HEK293 (cell line): ENCODE data around the gene DPY19L3.

Experiments used
- BCL11B ChIP-seq: fragments of 450-650 bp; formaldehyde crosslinking; IDR thresholded peaks from 2 replicates; pipeline ENCODE4 v1.5.1; 2016; ENCODE audit warnings: low read depth, missing biosample characterization, missing genetic modification characterization
- GLIS2 ChIP-seq: fragments of 450-650 bp; formaldehyde crosslinking; IDR thresholded peaks from 2 replicates; pipeline ENCODE4 v1.5.1; 2016; ENCODE audit warnings: missing biosample characterization, missing genetic modification characterization
- HIC1 ChIP-seq: fragments of 450-650 bp; formaldehyde crosslinking; IDR thresholded peaks from 2 replicates; pipeline ENCODE4 v1.5.1; 2016; ENCODE audit warnings: missing biosample characterization, missing genetic modification characterization
- KLF16 ChIP-seq: fragments of 450-650 bp; formaldehyde crosslinking; IDR thresholded peaks from 2 replicates; pipeline ENCODE4 v1.5.1; 2017; ENCODE audit warnings: missing biosample characterization, missing genetic modification characterization
- KLF8 ChIP-seq: fragments of 450-650 bp; formaldehyde crosslinking; IDR thresholded peaks from 2 replicates; pipeline ENCODE4 v1.5.1; 2016; ENCODE audit warnings: missing biosample characterization, missing genetic modification characterization
- OSR2 ChIP-seq: fragments of 450-650 bp; formaldehyde crosslinking; IDR thresholded peaks from 2 replicates; pipeline ENCODE4 v1.5.1; 2016; ENCODE audit warnings: missing biosample characterization, missing genetic modification characterization
- SP7 ChIP-seq: fragments of 450-650 bp; formaldehyde crosslinking; IDR thresholded peaks from 2 replicates; pipeline ENCODE4 v1.5.1; 2016; ENCODE audit warnings: missing biosample characterization, missing genetic modification characterization
- ZBTB21 ChIP-seq: fragments of 450-650 bp; formaldehyde crosslinking; IDR thresholded peaks from 2 replicates; pipeline ENCODE4 v1.5.1; 2017; ENCODE audit warnings: missing biosample characterization, missing genetic modification characterization
- ZBTB6 ChIP-seq: fragments of 450-650 bp; formaldehyde crosslinking; IDR thresholded peaks from 2 replicates; pipeline ENCODE4 v1.5.1; 2017; ENCODE audit warnings: missing biosample characterization, missing genetic modification characterization
- ZBTB7A ChIP-seq: fragments of 450-650 bp; formaldehyde crosslinking; IDR thresholded peaks from 2 replicates; pipeline ENCODE4 v1.5.1; 2016; ENCODE audit warnings: low read depth, missing biosample characterization, missing genetic modification characterization
- ZFHX2 ChIP-seq: fragments of 450-650 bp; formaldehyde crosslinking; conservative IDR thresholded peaks from 2 replicates; pipeline ENCODE4 v1.5.1; 2016; ENCODE audit warnings: missing biosample characterization, missing genetic modification characterization
- ZNF121 ChIP-seq: fragments of 450-650 bp; formaldehyde crosslinking; IDR thresholded peaks from 2 replicates; pipeline ENCODE4 v1.5.1; 2016; ENCODE audit warnings: missing biosample characterization, missing genetic modification characterization
- ZNF157 ChIP-seq: fragments of 450-650 bp; formaldehyde crosslinking; IDR thresholded peaks from 2 replicates; pipeline ENCODE4 v1.5.1; 2016; ENCODE audit warnings: missing biosample characterization, missing genetic modification characterization
- ZNF175 ChIP-seq: fragments of 450-650 bp; formaldehyde crosslinking; IDR thresholded peaks from 2 replicates; pipeline ENCODE4 v1.5.1; 2016; ENCODE audit warnings: missing biosample characterization, missing genetic modification characterization
- ZNF184 ChIP-seq: fragments of 450-650 bp; IDR thresholded peaks from 2 replicates; pipeline ENCODE4 v1.5.1; 2018; ENCODE audit warnings: missing biosample characterization, mild to moderate bottlenecking, missing genetic modification characterization
- ZNF2 ChIP-seq: fragments of 450-650 bp; formaldehyde crosslinking; IDR thresholded peaks from 2 replicates; pipeline ENCODE4 v1.5.1; 2016; ENCODE audit warnings: missing biosample characterization, missing genetic modification characterization
- ZNF214 ChIP-seq: fragments of 450-650 bp; formaldehyde crosslinking; IDR thresholded peaks from 2 replicates; pipeline ENCODE4 v1.5.1; 2017; ENCODE audit warnings: missing biosample characterization, mild to moderate bottlenecking, missing genetic modification characterization, borderline replicate concordance
- ZNF24 ChIP-seq: fragments of 450-650 bp; formaldehyde crosslinking; IDR thresholded peaks from 2 replicates; pipeline ENCODE4 v1.5.1; 2016; ENCODE audit warnings: missing biosample characterization, missing genetic modification characterization
- ZNF280C ChIP-seq: fragments of 450-650 bp; formaldehyde crosslinking; IDR thresholded peaks from 2 replicates; pipeline ENCODE4 v1.5.1; 2016; ENCODE audit warnings: missing biosample characterization, missing genetic modification characterization
- ZNF394 ChIP-seq: fragments of 450-650 bp; formaldehyde crosslinking; IDR thresholded peaks from 2 replicates; pipeline ENCODE4 v1.5.1; 2016; ENCODE audit warnings: missing biosample characterization, missing genetic modification characterization, mild to moderate bottlenecking, moderate library complexity, borderline replicate concordance
- ZNF549 ChIP-seq: fragments of 450-650 bp; IDR thresholded peaks from 2 replicates; pipeline ENCODE4 v1.5.1; 2018; ENCODE audit warnings: missing biosample characterization, missing genetic modification characterization, mild to moderate bottlenecking, inconsistent platforms, moderate library complexity
- ZNF596 ChIP-seq: fragments of 450-650 bp; IDR thresholded peaks from 2 replicates; pipeline ENCODE4 v1.5.0; 2018; ENCODE audit warnings: missing biosample characterization, mild to moderate bottlenecking, missing genetic modification characterization, moderate library complexity
- ZNF600 ChIP-seq: fragments of 450-650 bp; formaldehyde crosslinking; IDR thresholded peaks from 2 replicates; pipeline ENCODE4 v1.5.1; 2016; ENCODE audit warnings: missing biosample characterization, missing genetic modification characterization
- ZNF610 ChIP-seq: fragments of 450-650 bp; formaldehyde crosslinking; IDR thresholded peaks from 2 replicates; pipeline ENCODE4 v1.5.1; 2016; ENCODE audit warnings: missing biosample characterization, missing genetic modification characterization, borderline replicate concordance
- ZNF626 ChIP-seq: fragments of 450-650 bp; sonication (Bioruptor Pico); formaldehyde crosslinking; IDR thresholded peaks from 2 replicates; pipeline ENCODE4 v1.5.1; 2018; ENCODE audit warnings: missing biosample characterization, missing genetic modification characterization, inconsistent platforms
- ZNF692 ChIP-seq: fragments of 450-650 bp; formaldehyde crosslinking; IDR thresholded peaks from 2 replicates; pipeline ENCODE4 v1.5.1; 2016; ENCODE audit warnings: missing biosample characterization, missing genetic modification characterization
- ZNF791 ChIP-seq: fragments of 450-650 bp; formaldehyde crosslinking; IDR thresholded peaks from 2 replicates; pipeline ENCODE4 v1.5.1; 2016; ENCODE audit warnings: missing biosample characterization, missing genetic modification characterization
- ZSCAN4 ChIP-seq: fragments of 450-650 bp; formaldehyde crosslinking; IDR thresholded peaks from 2 replicates; pipeline ENCODE4 v1.5.1; 2017; ENCODE audit warnings: missing biosample characterization, missing genetic modification characterization
- ZXDB ChIP-seq: fragments of 450-650 bp; formaldehyde crosslinking; IDR thresholded peaks from 2 replicates; pipeline ENCODE4 v1.5.1; 2016; ENCODE audit warnings: missing biosample characterization, missing genetic modification characterization
- TF ChIP-seq, protein P1 (sequence below): fragments of 450-650 bp; formaldehyde crosslinking; IDR thresholded peaks from 2 replicates; pipeline ENCODE4 v1.5.1; 2016; ENCODE audit warnings: missing biosample characterization, missing genetic modification characterization

DPY19L3 gene

GRCh38 chr19:32405431-32406160, at the start of gene DPY19L3 (continued):
- peak; percentile 84; the same call in 1 of the 2 replicates for TF ChIP-seq ZNF692 (tag by site-specific recombination)
- peak; percentile 96 for TF ChIP-seq KLF8
- 0 out of 2 replicates have a peak, but pooled peaks have one; percentile 38 for TF ChIP-seq ZNF549 (tag by site-specific recombination)
- TF ChIP-seq HIC1 = no peak
- no peak for TF ChIP-seq ZNF214 (tag by site-specific recombination)
- TF ChIP-seq OSR2 (tag by site-specific recombination) = 0 out of 2 replicates have a peak, but pooled peaks have one; percentile 10
- peak; percentile 81; the same call in 1 of the 2 replicates for TF ChIP-seq SP7
- TF ChIP-seq ZNF791 (tag by site-specific recombination) = no peak
- TF ChIP-seq, protein P1, sequence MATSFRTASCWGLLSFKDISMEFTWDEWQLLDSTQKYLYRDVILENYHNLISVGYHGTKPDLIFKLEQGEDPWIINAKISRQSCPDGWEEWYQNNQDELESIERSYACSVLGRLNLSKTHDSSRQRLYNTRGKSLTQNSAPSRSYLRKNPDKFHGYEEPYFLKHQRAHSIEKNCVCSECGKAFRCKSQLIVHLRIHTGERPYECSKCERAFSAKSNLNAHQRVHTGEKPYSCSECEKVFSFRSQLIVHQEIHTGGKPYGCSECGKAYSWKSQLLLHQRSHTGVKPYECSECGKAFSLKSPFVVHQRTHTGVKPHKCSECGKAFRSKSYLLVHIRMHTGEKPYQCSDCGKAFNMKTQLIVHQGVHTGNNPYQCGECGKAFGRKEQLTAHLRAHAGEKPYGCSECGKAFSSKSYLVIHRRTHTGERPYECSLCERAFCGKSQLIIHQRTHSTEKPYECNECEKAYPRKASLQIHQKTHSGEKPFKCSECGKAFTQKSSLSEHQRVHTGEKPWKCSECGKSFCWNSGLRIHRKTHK (tag by site-specific recombination) = no peak
- peak; percentile 55; the same call in 1 of the 2 replicates for TF ChIP-seq ZBTB21 (tag by site-specific recombination)
- TF ChIP-seq ZNF626 (tag by site-specific recombination) = peak; percentile 82; the same call in 1 of the 2 replicates
- peak; percentile 88 for TF ChIP-seq ZXDB (tag by site-specific recombination)
- TF ChIP-seq ZNF24 (tag by site-specific recombination) = peak; percentile 79
- TF ChIP-seq ZNF121 (tag by site-specific recombination) = 0 out of 2 replicates have a peak, but pooled peaks have one; percentile 8
- peak; percentile 74; the same call in 1 of the 2 replicates for TF ChIP-seq ZNF596 (tag by site-specific recombination)
- peak; percentile 81 for TF ChIP-seq ZBTB7A (tag by site-specific recombination)
- TF ChIP-seq ZNF600 (tag by site-specific recombination) = peak; percentile 98
- TF ChIP-seq ZBTB6 = no peak
- TF ChIP-seq ZNF2 (tag by site-specific recombination) = peak; percentile 88; the same call in 1 of the 2 replicates
- TF ChIP-seq ZNF280C = no peak
- TF ChIP-seq ZNF175 (tag by site-specific recombination) = no peak
- peak; percentile 47; the same call in 1 of the 2 replicates for TF ChIP-seq BCL11B (tag by site-specific recombination)
- peak; percentile 37 for TF ChIP-seq ZFHX2 (tag by site-specific recombination)
- TF ChIP-seq ZNF184 (tag by site-specific recombination) = 0 out of 2 replicates have a peak, but pooled peaks have one; percentile 16
- TF ChIP-seq ZSCAN4 (tag by site-specific recombination) = peak; percentile 15; the same call in 1 of the 2 replicates
- TF ChIP-seq ZNF157 (tag by site-specific recombination) = no peak
- peak; percentile 80; the same call in 1 of the 2 replicates for TF ChIP-seq ZNF394 (tag by site-specific recombination)
- peak; percentile 88 for TF ChIP-seq GLIS2 (tag by site-specific recombination)
- peak; percentile 69; the same call in 1 of the 2 replicates for TF ChIP-seq ZNF610 (tag by site-specific recombination)
- peak; percentile 87 for TF ChIP-seq KLF16 (tag by site-specific recombination)
